Transverse colon (tissue), 3 donors: ENCODE data around the gene RNU5B-1.

Experiments
- CTCF ChIP-seq, 5 experiments: fragments of 200-600 bp in 3 of 5; fragments of 450-650 bp in 2 of 5; sonication (generic) in 3 of 5; IDR thresholded peaks; 1 replicate in 2 of 5; 2 replicates in 3 of 5; pipeline ENCODE4 v1.5.1; 2016 to 2017; ENCODE audit warnings: antibody characterized with exemption in 5 of 5, inconsistent platforms in 3 of 5, mild to moderate bottlenecking in 2 of 5, moderate library complexity in 1 of 5
- POLR2A ChIP-seq: fragments of 450-650 bp; IDR thresholded peaks from one replicate; pipeline ENCODE4 v1.6.1; 2016; ENCODE audit warnings: antibody characterized with exemption, mild to moderate bottlenecking, moderate library complexity

GRCh38 chr15:65307978-65308377 lies 3.5 kb downstream of the RNU5B-1 start:
- no peak for TF ChIP-seq CTCF (IDR thresholded peaks at IDR 0.05)
- no peak for TF ChIP-seq POLR2A
